GM12878 (cell line): ENCODE measurements around the gene CHD9. TPM values are rescaled to one million over a fixed set of nuclear protein-coding genes. Genes with fewer than 3 reads are reported as not detected.
A peak's percentile ranks its signal among the peaks of the same experiment; 100 is the strongest.

Experiments used
- BCL3 ChIP-seq: IDR thresholded peaks from 2 replicates; pipeline ENCODE4 v1.6.1; 2011; ENCODE audit warnings: borderline replicate concordance, low read depth, mild to moderate bottlenecking, moderate library complexity, low read length; ENCODE audit not compliant: insufficient read depth, poor library complexity, severe bottlenecking
- BCLAF1 ChIP-seq: fragments of 450-650 bp; IDR thresholded peaks from 2 replicates; pipeline ENCODE4 v1.6.1; 2017; ENCODE audit warnings: antibody characterized with exemption, mild to moderate bottlenecking, moderate library complexity
- CHD4 ChIP-seq: fragments of 200-600 bp; sonication (generic); IDR thresholded peaks from 2 replicates; pipeline ENCODE4 v1.6.1; 2016; ENCODE audit warnings: mild to moderate bottlenecking
- GATAD2B ChIP-seq: fragments of 450-650 bp; conservative IDR thresholded peaks from 2 replicates; pipeline ENCODE4 v1.6.1; 2017; ENCODE audit warnings: low read depth, mild to moderate bottlenecking, moderate library complexity
- HDAC2 ChIP-seq: fragments of 200-600 bp; sonication (generic); IDR thresholded peaks from 2 replicates; pipeline ENCODE4 v1.6.1; 2017
- HDAC6 ChIP-seq: fragments of 200-600 bp; sonication (generic); IDR thresholded peaks from one replicate; pipeline ENCODE4 v1.8.0; 2017; ENCODE audit warnings: antibody characterized with exemption; ENCODE audit not compliant: unreplicated experiment
- IKZF2 ChIP-seq, 2 experiments: fragments of 450-650 bp; IDR thresholded peaks; 2 replicates each; pipeline ENCODE4 v1.6.1; 2017; ENCODE audit warnings: mild to moderate bottlenecking in 2 of 2, moderate library complexity in 2 of 2
- IRF4 ChIP-seq: IDR thresholded peaks from 2 replicates; pipeline ENCODE4 v1.6.1; 2011; ENCODE audit warnings: low read depth, low read length
- KAT2A ChIP-seq: conservative IDR thresholded peaks from 2 replicates; pipeline ENCODE4 v1.6.1; 2011; ENCODE audit warnings: low read depth, low read length; ENCODE audit not compliant: control insufficient read depth
- NFIC ChIP-seq: IDR thresholded peaks from 2 replicates; pipeline ENCODE4 v1.6.1; 2012; ENCODE audit warnings: low read depth, mild to moderate bottlenecking, inconsistent platforms, low read length, moderate library complexity
- NFYB ChIP-seq: IDR thresholded peaks from 2 replicates; pipeline ENCODE4 v1.6.1; 2011; ENCODE audit warnings: low read depth, mild to moderate bottlenecking, low read length, improper control_type of control experiment, moderate library complexity; ENCODE audit not compliant: insufficient read depth
- PBX3 ChIP-seq: IDR thresholded peaks from 2 replicates; pipeline ENCODE4 v1.6.1; 2011; ENCODE audit warnings: mild to moderate bottlenecking, low read depth, low read length, moderate library complexity; ENCODE audit not compliant: insufficient replicate concordance
- PRDM15 ChIP-seq: fragments of 450-650 bp; formaldehyde crosslinking; IDR thresholded peaks from 2 replicates; pipeline ENCODE4 v1.4.0; 2020; ENCODE audit warnings: mild to moderate bottlenecking, moderate library complexity
- RAD51 ChIP-seq: fragments of 450-650 bp; IDR thresholded peaks from 2 replicates; pipeline ENCODE4 v1.6.1; 2016; ENCODE audit warnings: moderate library complexity, mild to moderate bottlenecking, inconsistent platforms
- RBBP5 ChIP-seq: fragments of 200-600 bp; sonication (generic); conservative IDR thresholded peaks from 2 replicates; pipeline ENCODE4 v1.6.1; 2016
- RELA ChIP-seq: fragments of 450-650 bp; IDR thresholded peaks from 2 replicates; pipeline ENCODE4 v1.8.0; 2014; ENCODE audit warnings: borderline replicate concordance; ENCODE audit not compliant: partially characterized antibody
- SIX5 ChIP-seq: IDR thresholded peaks from 2 replicates; pipeline ENCODE4 v1.6.1; 2011; ENCODE audit warnings: mild to moderate bottlenecking, low read depth, low read length, moderate library complexity; ENCODE audit not compliant: severe bottlenecking
- USF2 ChIP-seq: IDR thresholded peaks from 2 replicates; pipeline ENCODE4 v1.6.1; 2011; ENCODE audit warnings: low read depth, low read length, improper control_type of control experiment, borderline replicate concordance
- ZNF207 ChIP-seq: fragments of 450-650 bp; IDR thresholded peaks from 2 replicates; pipeline ENCODE4 v1.6.1; 2014; ENCODE audit warnings: antibody characterized with exemption, mild to moderate bottlenecking, borderline replicate concordance
- polyA plus RNA-seq, 11 experiments: library from polyadenylated mRNA; depleted of rRNA in 4 of 11; unstranded in 6 of 11; stranded (reverse) in 5 of 11; fragments of >200 nt; fragmentation: Nextera tagmentation in 4 of 11; fragmentation: Illumina TruSeq in 1 of 11; extraction: Ambion mirVana in 4 of 11; extraction: Trizol in 1 of 11; gene quantifications; 1 replicate in 1 of 11; 2 replicates in 10 of 11; pipeline versions ENCODE4 v1.2.1 to v1.2.3, GENCODE V29; 2011 to 2016; ENCODE audit warnings: inconsistent platforms in 2 of 11, missing spikeins in 2 of 11, low read depth in 1 of 11
- total RNA-seq, 4 experiments: library from RNA; depleted of rRNA in 3 of 4; stranded (reverse); fragments of >200 nt in 3 of 4; fragmentation: Illumina TruSeq in 1 of 4; extraction: Trizol in 1 of 4; gene quantifications; 2 replicates each; pipeline versions ENCODE4 v1.2.1 to v1.2.3, GENCODE V29; 2013 to 2021

CHD9 gene
- total and polyA plus RNA-seq, 10 of the 15 experiments (the other 5 are each of a cell fraction or from before 2014, with no cell fraction given), result 29.2 to 95.7 (median 54.3) TPM

- no peak for TF ChIP-seq PBX3
- TF ChIP-seq ZNF207, result no peak
- no peak for TF ChIP-seq PRDM15 (CRISPR knock-in tag)
- TF ChIP-seq RELA, result peak; percentile 42
- TF ChIP-seq BCLAF1, result no peak
- no peak for TF ChIP-seq SIX5
- no peak; the same call in 1 of the 2 replicates for TF ChIP-seq USF2
- TF ChIP-seq HDAC2, result no peak
- TF ChIP-seq NFIC, result no peak
- TF ChIP-seq CHD4, result no peak
- TF ChIP-seq BCL3, result peak; percentile 45
- no peak for TF ChIP-seq RBBP5
- TF ChIP-seq NFYB, result no peak
- no peak; the same call in 1 of the 2 replicates for TF ChIP-seq IRF4
- TF ChIP-seq RAD51, result peak; percentile 72
- TF ChIP-seq IKZF2 (IDR thresholded peaks at IDR 0.05), result peak; percentile 64 to 80; a peak in 3 of 4 replicates
- TF ChIP-seq KAT2A, result no peak
- no peak for TF ChIP-seq HDAC6
- TF ChIP-seq GATAD2B, result peak; percentile 49; the same call in 1 of the 2 replicates
These were observed 44.7 kb downstream of the CHD9 start (continued) for GRCh38 chr16:53099318-53100130.
